Left ventricle myocardium superior (tissue), 1 donor: Measurements from ENCODE around the gene BBOX1. TPM values are rescaled to one million over a fixed set of nuclear protein-coding genes. Genes with fewer than 3 reads are reported as not detected.
"Not testable (repeated sequence)": the region's sequence is repeated elsewhere in the genome, so short reads cannot be mapped to it uniquely, and the experiment has no call there.

Experiments used
- ATAC-seq: fragments of 200-7000 bp; cut with Tn5 transposase; one replicate; pipeline ENCODE4 v1.9.1; 2020; ENCODE audit warnings: mild to moderate bottlenecking, moderate library complexity
- DNase-seq: peaks from one replicate; pipeline ENCODE4 v3.0.0-alpha.2; 2020
- intact Hi-C: fragments of 100-400 bp; cut with micrococcal nuclease; formaldehyde crosslinking; loops from one replicate; pipeline ENCODE4 v1.11.0; 2022
- total RNA-seq: library from RNA; stranded (reverse); fragmentation: NEBNext Ultra II Directional; extraction: Animal tissue kit (Norgen Biotek cat#: 25700); gene quantifications from one replicate; pipeline ENCODE4 v1.2.1, GENCODE V29; 2021
- donor health status: DM: no; HTN: yes; CAD: no; lungs with severe emphysema.

Gene BBOX1
- total RNA-seq, 1 donor from 2014 or later, result not detected

GRCh38 chr11:27161071-27161470 is 120.5 kb downstream of the BBOX1 start:
- intact Hi-C loops, result no loop called here
- no peak for ATAC-seq
- DNase-seq, result no peak

GRCh38 chr11:27162237-27162636 is 121.6 kb downstream of the BBOX1 start:
- DNase-seq (no peak), ATAC-seq (no peak)
- intact Hi-C loops, result no loop called here

GRCh38 chr11:27166130-27166529 is 125.5 kb downstream of the BBOX1 start:
- intact Hi-C loops, result no loop called here
- ATAC-seq (no peak), DNase-seq (no peak)

GRCh38 chr11:27171376-27171958 is 130.9 kb downstream of the BBOX1 start:
- intact Hi-C loops, result no loop called here
- no peak for ATAC-seq

GRCh38 chr11:27173545-27173944 is 132.9 kb downstream of the BBOX1 start:
- intact Hi-C loops, result no loop called here
- DNase-seq (no peak), ATAC-seq (no peak)

More at GRCh38 chr11:27171376-27171958, 130.9 kb downstream of the BBOX1 start:
- no peak for DNase-seq

GRCh38 chr11:27174021-27174420 is 133.4 kb downstream of the BBOX1 start:
- ATAC-seq, result no peak
- DNase-seq, result no peak
- intact Hi-C loops, result no loop called here

- intact Hi-C loops, result no loop called here
- DNase-seq (no peak), ATAC-seq (no peak)
Measured at GRCh38 chr11:27174672-27175210, 134.1 kb downstream of the BBOX1 start.

GRCh38 chr11:27175562-27175961 is 134.9 kb downstream of the BBOX1 start:
- intact Hi-C loops, ATAC-seq, DNase-seq: not testable (repeated sequence)

Other genes starting within 250 kb of the BBOX1 start
- 6.8 TPM for gene FIBIN, start 46.7 kb upstream of the BBOX1 start, total RNA-seq